T-helper 2 cell treated with Interferon-gamma antibody and Interleukin-4, amounts not matched to agents 5 μg/mL and 100 μg/mL, for 36 hours (primary cell): ENCODE data around the gene TMEM215.

ENCODE experiments used
- DNase-seq: peaks from one replicate; pipeline ENCODE4 v3.0.0; 2021; ENCODE audit warnings: low spot score
- H3K27ac Mint-ChIP-seq: one replicate; pipeline ENCODE4 v1.8.0; 2021; ENCODE audit warnings: mild to moderate bottlenecking, mixed read lengths
- H3K27me3 Mint-ChIP-seq: one replicate; pipeline ENCODE4 v1.8.0; 2021; ENCODE audit warnings: low read depth, mixed read lengths
- H3K36me3 Mint-ChIP-seq: one replicate; pipeline ENCODE4 v1.8.0; 2021; ENCODE audit warnings: low read depth, mixed read lengths
- H3K4me1 Mint-ChIP-seq: one replicate; pipeline ENCODE4 v1.8.0; 2021; ENCODE audit warnings: low read depth, mixed read lengths
- H3K4me3 Mint-ChIP-seq: one replicate; pipeline ENCODE4 v1.8.0; 2022; ENCODE audit warnings: mild to moderate bottlenecking, moderate library complexity, mixed read lengths
- H3K9me3 Mint-ChIP-seq: one replicate; pipeline ENCODE4 v1.8.0; 2021; ENCODE audit warnings: mixed read lengths

The TMEM215 gene

DNA sequence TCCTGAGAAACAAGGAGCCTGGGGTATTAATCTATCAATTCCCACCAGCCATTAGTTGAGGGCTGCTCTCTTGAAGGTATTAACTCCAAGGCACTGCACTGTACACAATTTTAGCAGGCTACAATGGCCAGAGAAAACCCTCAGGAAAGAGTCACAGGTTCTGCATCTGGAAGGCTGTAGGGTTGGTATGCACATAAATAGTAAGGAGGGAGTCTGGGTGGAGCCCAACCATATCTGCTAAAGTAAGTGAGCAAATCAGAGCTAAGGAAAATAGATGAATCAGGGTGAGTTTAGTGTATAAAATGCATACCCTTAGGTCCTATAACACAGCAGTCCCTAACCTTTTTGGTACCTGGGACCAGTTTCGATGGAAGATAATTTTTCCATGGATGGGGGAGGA lies 18.2 kb downstream of the TMEM215 start:
- Mint-ChIP-seq H3K4me3 (no peak overlapping the region), H3K9me3 (peaks cover 5% of the 10 kb centered on the region), H3K27me3 (no peaks in the 10 kb centered on the region), H3K27ac (no peak overlapping the region), H3K4me1 (no peaks in the 10 kb centered on the region), H3K36me3 (no peaks in the 10 kb centered on the region)
- no peak for DNase-seq

DNA sequence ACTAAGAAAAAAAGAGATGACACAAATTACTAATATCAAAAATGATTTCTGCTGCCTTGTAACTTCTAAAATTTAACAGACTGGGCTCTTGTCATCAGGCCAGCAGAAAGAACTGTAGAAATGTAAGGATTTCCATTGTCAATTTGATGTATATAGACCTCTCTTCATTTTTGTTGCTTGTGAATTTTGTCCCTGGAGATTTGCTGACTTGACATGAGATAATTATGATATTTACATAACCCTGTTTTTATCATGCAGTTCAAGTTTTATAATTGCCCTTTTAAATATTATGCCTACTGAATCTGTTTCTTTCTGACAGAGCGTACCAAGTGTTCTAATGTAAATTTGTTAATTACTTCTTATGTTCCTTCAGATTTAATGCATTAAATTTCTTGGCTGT lies 23.9 kb downstream of the TMEM215 start:
- no peaks in the 10 kb centered on the region for H3K36me3 Mint-ChIP-seq
- no peaks in the 10 kb centered on the region for H3K4me1 Mint-ChIP-seq
- H3K27ac Mint-ChIP-seq, result no peak overlapping the region
- H3K9me3 Mint-ChIP-seq, result no peaks in the 10 kb centered on the region
- no peak overlapping the region for H3K4me3 Mint-ChIP-seq
- no peak for DNase-seq
- H3K27me3 Mint-ChIP-seq, result peaks cover 2% of the 10 kb centered on the region

GRCh38 chr9:32811246-32811645 lies 27.9 kb downstream of the TMEM215 start:
- H3K4me3 Mint-ChIP-seq, result no peak overlapping the region
- no peaks in the 10 kb centered on the region for H3K4me1 Mint-ChIP-seq
- H3K36me3 Mint-ChIP-seq, result no peaks in the 10 kb centered on the region
- no peak overlapping the region for H3K27ac Mint-ChIP-seq
- H3K27me3 Mint-ChIP-seq, result peaks cover 2% of the 10 kb centered on the region
- DNase-seq, result no peak
- H3K9me3 Mint-ChIP-seq, result no peaks in the 10 kb centered on the region

- DNase-seq, result no peak
- Mint-ChIP-seq H3K4me1 (no peaks in the 10 kb centered on the region), H3K27me3 (peaks cover 4% of the 10 kb centered on the region), H3K27ac (no peak overlapping the region), H3K9me3 (no peaks in the 10 kb centered on the region), H3K4me3 (no peak overlapping the region), H3K36me3 (no peaks in the 10 kb centered on the region)
Measured at GRCh38 chr9:32820322-32820721, 37.0 kb downstream of the TMEM215 start.

DNA sequence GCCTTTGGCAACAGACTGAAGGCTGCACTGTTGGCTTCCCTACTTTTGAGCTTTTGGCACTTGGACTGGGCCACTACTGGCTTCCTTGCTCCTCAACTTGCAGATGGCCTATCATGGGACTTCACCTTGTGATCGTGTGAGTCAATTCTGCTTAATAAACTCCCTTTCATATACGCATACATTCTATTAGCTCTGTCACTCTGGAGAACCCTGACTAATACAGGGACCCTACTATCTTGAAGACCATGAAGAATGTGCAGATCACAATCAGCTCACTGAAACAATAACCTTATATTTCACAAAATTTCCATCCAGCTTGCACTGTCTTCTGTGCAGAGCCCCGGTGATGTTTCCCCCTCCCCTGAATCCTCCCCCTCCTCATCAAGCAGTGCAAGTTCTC lies 39.8 kb downstream of the TMEM215 start:
- Mint-ChIP-seq H3K27ac (no peak overlapping the region), H3K9me3 (no peaks in the 10 kb centered on the region), H3K4me3 (no peak overlapping the region), H3K27me3 (peaks cover 4% of the 10 kb centered on the region), H3K4me1 (no peaks in the 10 kb centered on the region), H3K36me3 (no peaks in the 10 kb centered on the region)
- no peak for DNase-seq

DNA sequence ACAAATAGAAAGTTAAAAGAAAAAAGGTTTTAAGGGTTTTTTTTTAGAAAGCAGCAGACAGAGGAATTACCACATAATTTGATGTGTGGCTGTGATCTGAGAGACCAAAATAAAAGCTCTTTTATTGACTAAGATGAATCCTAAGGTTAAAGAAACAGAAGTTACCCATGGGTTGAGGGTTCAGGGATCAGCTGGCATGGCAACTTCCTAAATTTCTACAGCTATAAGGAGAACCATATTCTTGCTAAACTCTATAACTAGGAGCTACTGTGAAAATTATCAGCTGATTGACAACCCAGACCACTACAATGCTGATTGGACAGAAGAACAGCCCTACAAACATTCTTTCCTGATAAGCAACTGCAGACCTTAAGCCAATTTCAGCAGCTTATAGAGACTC lies 40.2 kb downstream of the TMEM215 start:
- DNase-seq, result no peak
- H3K36me3 Mint-ChIP-seq, result no peaks in the 10 kb centered on the region
- no peaks in the 10 kb centered on the region for H3K9me3 Mint-ChIP-seq
- H3K4me1 Mint-ChIP-seq, result no peaks in the 10 kb centered on the region
- no peak overlapping the region for H3K27ac Mint-ChIP-seq
- no peak overlapping the region for H3K4me3 Mint-ChIP-seq
- H3K27me3 Mint-ChIP-seq, result peaks cover 4% of the 10 kb centered on the region

- no peak overlapping the region for H3K4me3 Mint-ChIP-seq
- peaks cover 1% of the 10 kb centered on the region for H3K27me3 Mint-ChIP-seq
- H3K9me3 Mint-ChIP-seq, result no peaks in the 10 kb centered on the region
- H3K36me3 Mint-ChIP-seq, result no peaks in the 10 kb centered on the region
- no peak overlapping the region for H3K27ac Mint-ChIP-seq
- no peaks in the 10 kb centered on the region for H3K4me1 Mint-ChIP-seq
- DNase-seq, result no peak
Measured at GRCh38 chr9:32825203-32825602, 41.9 kb downstream of the TMEM215 start.

DNA sequence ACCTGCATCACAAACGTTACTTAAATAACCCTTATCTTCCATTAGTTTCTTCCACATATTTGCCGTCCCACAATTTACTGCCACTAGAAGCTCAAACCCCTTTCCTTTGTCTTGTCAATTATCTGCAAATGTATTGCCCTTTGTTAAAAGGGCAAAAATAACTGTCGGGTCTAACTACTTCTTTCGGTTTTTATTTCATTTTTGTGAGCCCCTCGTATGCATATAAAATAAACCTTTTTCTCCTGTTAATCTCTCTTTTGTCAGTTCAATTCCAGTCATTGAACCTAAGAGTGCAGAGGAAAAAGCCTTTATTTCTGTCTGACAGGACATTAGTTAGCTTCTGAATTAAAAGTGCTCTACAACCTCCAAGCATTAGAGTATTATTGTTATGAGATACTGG lies 45.5 kb downstream of the TMEM215 start:
- DNase-seq, result no peak
- Mint-ChIP-seq H3K4me1 (no peaks in the 10 kb centered on the region), H3K27ac (no peak overlapping the region), H3K4me3 (no peak overlapping the region), H3K36me3 (no peaks in the 10 kb centered on the region), H3K9me3 (no peaks in the 10 kb centered on the region), H3K27me3 (peaks cover 1% of the 10 kb centered on the region)

DNA sequence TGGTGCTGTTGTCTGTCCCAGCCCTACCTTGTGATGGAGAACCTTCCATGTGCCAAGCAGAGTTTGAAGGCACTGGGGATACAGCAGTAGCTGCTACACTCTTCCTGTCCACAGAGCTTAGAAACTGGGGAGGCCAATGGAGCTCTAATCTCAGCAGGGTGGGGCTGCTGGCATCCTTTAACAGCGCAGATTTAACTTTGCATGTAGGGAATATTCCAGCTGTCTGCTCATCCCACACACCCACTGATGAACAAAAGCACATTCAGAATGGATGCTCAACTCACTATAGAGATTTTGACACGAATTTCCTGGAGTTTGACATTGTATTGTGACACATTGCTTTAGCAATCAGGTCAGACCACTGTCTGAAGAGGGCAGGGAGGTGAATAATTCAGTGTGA lies 49.0 kb downstream of the TMEM215 start:
- Mint-ChIP-seq H3K9me3 (no peaks in the 10 kb centered on the region), H3K4me3 (no peak overlapping the region), H3K27ac (no peak overlapping the region), H3K27me3 (no peaks in the 10 kb centered on the region), H3K4me1 (no peaks in the 10 kb centered on the region), H3K36me3 (no peaks in the 10 kb centered on the region)
- DNase-seq, result no peak
